A549 (cell line): ENCODE data around the gene ZNF200. TPM values are rescaled to one million over a fixed set of nuclear protein-coding genes. Genes with fewer than 3 reads are reported as not detected.
"Not testable (repeated sequence)": the region's sequence is repeated elsewhere in the genome, so short reads cannot be mapped to it uniquely, and the experiment has no call there.

Experiments
- ATAC-seq, 2 experiments: fragments of 200-7000 bp in 1 of 2; fragments of >200 bp in 1 of 2; cut with Nextera tagmentation in 1 of 2; cut with Tn5 transposase in 1 of 2; 3 replicates each; pipeline versions ENCODE4 v1.8.0 to v1.9.1; 2018 to 2020; ENCODE audit warnings: mild to moderate bottlenecking in 1 of 2, moderate library complexity in 1 of 2
- CTCF ChIA-PET: fragments of 300-600 bp; sonication (Branson Sonifier 250); formaldehyde crosslinking; extraction: SDS; loops from one replicate; lab custom pipeline; 2021; ENCODE audit warnings: antibody characterized with exemption, inconsistent platforms; lab: Yijun Ruan, JAX
- POLR2A ChIA-PET: fragments of 350-600 bp; formaldehyde crosslinking; extraction: SDS; loops from one replicate; lab custom pipeline; 2021; ENCODE audit warnings: antibody characterized with exemption, inconsistent platforms; lab: Yijun Ruan, JAX
- DNase-seq, 2 experiments: peaks; one replicate each; pipeline versions ENCODE4 v3.0.0 to v3.0.0-alpha.2; 2011 to 2016; ENCODE audit warnings: low read depth in 1 of 2, low spot score in 1 of 2
- FAIRE-seq: peaks from 2 replicates; lab custom pipeline; 2011; peaks lifted over from hg19 to GRCh38; lab: Jason Lieb, UNC
- H3K27ac ChIP-seq, 2 experiments: fragments of >200 bp; sonication (Bioruptor Twin); formaldehyde crosslinking; 3 replicates each; pipeline ENCODE4 v1.5.1; 2016 to 2017
- H3K4me1 ChIP-seq: fragments of >200 bp; sonication (Bioruptor Twin); formaldehyde crosslinking; 3 replicates; pipeline ENCODE4 v1.6.1; 2016
- H3K4me2 ChIP-seq: fragments of >200 bp; sonication (Bioruptor Twin); formaldehyde crosslinking; 3 replicates; pipeline ENCODE4 v1.6.1; 2016
- H3K4me3 ChIP-seq: fragments of >200 bp; sonication (Bioruptor Twin); formaldehyde crosslinking; 3 replicates; pipeline ENCODE4 v1.5.1; 2016
- H3K9me3 ChIP-seq: fragments of >200 bp; sonication (Bioruptor Twin); formaldehyde crosslinking; 3 replicates; pipeline ENCODE4 v1.6.1; 2016
- CEBPB ChIP-seq, 2 experiments: fragments of >200 bp in 1 of 2; sonication (Bioruptor Twin) in 1 of 2; formaldehyde crosslinking in 1 of 2; IDR thresholded peaks; 2 replicates each; pipeline ENCODE4 v1.6.1; 2012 to 2016
- CHD4 ChIP-seq: fragments of 200-600 bp; sonication (generic); IDR thresholded peaks from 2 replicates; pipeline ENCODE4 v1.6.1; 2016; ENCODE audit warnings: antibody characterized with exemption, mild to moderate bottlenecking, borderline replicate concordance
- HOXB5 ChIP-seq: fragments of 250-450 bp; sonication (Bioruptor Pico); IDR thresholded peaks from 2 replicates; pipeline ENCODE4 v1.5.0; 2020; ENCODE audit warnings: mild to moderate bottlenecking, moderate library complexity
- MAZ ChIP-seq: fragments of 150-350 bp; IDR thresholded peaks from 2 replicates; pipeline ENCODE4 v1.6.1; 2014; ENCODE audit warnings: antibody characterized with exemption, low read depth, low read length, borderline replicate concordance
- NFE2L2 ChIP-seq: fragments of 150-350 bp; conservative IDR thresholded peaks from 2 replicates; pipeline ENCODE4 v1.6.1; 2014; ENCODE audit warnings: low read length
- NPAS2 ChIP-seq: fragments of 250-450 bp; sonication (Bioruptor Pico); IDR thresholded peaks from 2 replicates; pipeline ENCODE4 v1.8.0; 2022; ENCODE audit warnings: mild to moderate bottlenecking, moderate library complexity, borderline replicate concordance
- NR3C1 ChIP-seq: fragments of >200 bp; sonication (Bioruptor Twin); formaldehyde crosslinking; IDR thresholded peaks from 3 replicates; pipeline ENCODE4 v1.6.1; 2017
- RAD21 ChIP-seq, 2 experiments: fragments of >200 bp in 1 of 2; sonication (Bioruptor Twin) in 1 of 2; formaldehyde crosslinking in 1 of 2; IDR thresholded peaks in 1 of 2; conservative IDR thresholded peaks in 1 of 2; 2 replicates in 1 of 2; 3 replicates in 1 of 2; pipeline ENCODE4 v1.6.1; 2012 to 2018; ENCODE audit warnings: inconsistent platforms in 1 of 2
- RFX5 ChIP-seq: fragments of 450-650 bp; IDR thresholded peaks from 2 replicates; pipeline ENCODE4 v1.7.1; 2014; ENCODE audit warnings: antibody characterized with exemption, mild to moderate bottlenecking, moderate library complexity
- RNF2 ChIP-seq: fragments of 200-600 bp; sonication (generic); IDR thresholded peaks from 2 replicates; pipeline ENCODE4 v1.6.1; 2016; ENCODE audit warnings: low read depth, mild to moderate bottlenecking, antibody characterized with exemption, moderate library complexity, borderline replicate concordance
- SREBF2 ChIP-seq: fragments of 450-650 bp; IDR thresholded peaks from 2 replicates; pipeline ENCODE4 v1.6.1; 2014; ENCODE audit warnings: mild to moderate bottlenecking, moderate library complexity
- TP53 ChIP-seq: fragments of 250-450 bp; sonication (Bioruptor Pico); IDR thresholded peaks from 2 replicates; pipeline ENCODE4 v1.5.0; 2021; ENCODE audit warnings: mild to moderate bottlenecking, moderate library complexity
- WGBS: methylation state at CpG from one replicate; pipeline ENCODE4 v1.1.6; 2017; ENCODE audit errors: missing lambda C conversion rate; 5-methylcytosine and 5-hydroxymethylcytosine counted together
- polyA plus RNA-seq, 4 experiments: library from polyadenylated mRNA; depleted of rRNA in 3 of 4; stranded (reverse); fragments of >200 nt; fragmentation: RNase III in 1 of 4; extraction: RNeasy Plus Mini Kit Qiagen cat#74134 plus additional on column Dnase treatment in 1 of 4; gene quantifications; 2 replicates in 3 of 4; 3 replicates in 1 of 4; pipeline ENCODE4 v1.2.3, GENCODE V29; 2011 to 2017
- TF ChIP-seq, protein P1 (sequence below): IDR thresholded peaks from 2 replicates; pipeline ENCODE4 v1.6.1; 2012
- TF ChIP-seq, protein P2 (sequence below): fragments of 450-650 bp; IDR thresholded peaks from 2 replicates; pipeline ENCODE4 v1.6.1; 2014; ENCODE audit warnings: antibody characterized with exemption
- TF ChIP-seq, protein P3 (sequence below): fragments of 250-450 bp; sonication (Bioruptor Pico); IDR thresholded peaks from 2 replicates; pipeline ENCODE4 v1.5.0; 2020; ENCODE audit warnings: low read depth, mild to moderate bottlenecking, moderate library complexity
- TF ChIP-seq, protein P4 (sequence below): fragments of >200 bp; sonication (Bioruptor Twin); formaldehyde crosslinking; IDR thresholded peaks from 3 replicates; pipeline ENCODE4 v1.5.1; 2016

Gene ZNF200
- polyA plus RNA-seq, 2 of the 4 experiments (the other 2 are of a cell fraction), result 6.9 to 7.5 TPM

DNA sequence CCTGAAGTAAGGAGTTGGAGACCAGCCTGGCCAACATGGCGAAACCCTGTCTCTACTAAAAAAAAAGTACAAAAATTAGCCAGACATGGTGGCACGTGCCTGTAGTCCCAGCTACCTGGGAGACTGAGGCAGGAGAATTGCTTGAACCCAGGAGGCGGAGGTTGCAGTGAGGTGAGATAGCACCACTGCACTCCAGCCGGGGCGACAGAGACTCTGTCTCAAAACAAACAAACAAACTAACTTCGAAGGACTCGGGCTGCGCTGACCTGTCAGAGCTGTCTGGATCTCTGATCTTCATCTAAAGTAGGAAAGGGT lies 52.7 kb downstream of the ZNF200 start:
- DNase-seq, FAIRE-seq, H3K4me2 ChIP-seq, H3K9me3 ChIP-seq, H3K27ac ChIP-seq, H3K4me1 ChIP-seq: not testable (repeated sequence)
- peak in 1 of 2 experiments; percentile 1; a peak in 2 of 6 replicates for ATAC-seq
- 19% methylated on average over 8 of the region's 8 CpGs for WGBS
- ChIA-PET POLR2A (interaction anchor here (1.0 to 1.2 kb wide), 3 partner anchors 10 to 275 kb away, joined by 3 to 7 read pairs (median 4); no protein-coding TSS in a partner anchor), CTCF (interaction anchor here (0.7 to 4.2 kb wide), 14 partner anchors 8 to 318 kb away, joined by 3 to 22 read pairs (median 4); partner anchors contain the start of genes CLUAP1 and ZNF213)
- H3K4me3 ChIP-seq, result peak overlapping the region; percentile 66; the same call in 1 of the 3 replicates

DNA sequence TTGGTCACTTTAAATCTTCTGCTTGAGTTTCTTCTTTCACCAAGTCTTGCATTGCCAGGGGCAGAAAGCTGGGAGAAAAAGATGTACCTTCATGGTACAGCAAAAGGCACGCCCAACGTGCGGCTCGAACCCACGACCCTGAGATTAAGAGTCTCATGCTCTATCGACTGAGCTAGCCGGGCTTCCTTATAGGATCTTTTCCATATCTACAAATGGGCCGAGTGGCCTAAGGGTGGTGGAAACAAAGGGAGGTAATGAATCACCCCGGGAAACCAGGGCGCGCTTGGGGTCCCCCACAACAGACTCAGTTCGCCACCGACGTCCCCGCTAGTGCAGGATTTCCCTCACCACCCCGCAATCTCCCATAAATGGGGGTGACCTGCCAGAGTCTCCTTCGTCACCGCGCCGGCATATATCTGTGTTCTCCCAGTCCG lies 54.5 kb downstream of the ZNF200 start:
- 39% methylated on average over 21 of the region's 21 CpGs for WGBS
- no peak for TF ChIP-seq RFX5
- TF ChIP-seq MAZ, result no peak
- TF ChIP-seq, protein P1, sequence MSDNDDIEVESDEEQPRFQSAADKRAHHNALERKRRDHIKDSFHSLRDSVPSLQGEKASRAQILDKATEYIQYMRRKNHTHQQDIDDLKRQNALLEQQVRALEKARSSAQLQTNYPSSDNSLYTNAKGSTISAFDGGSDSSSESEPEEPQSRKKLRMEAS, result 0 out of 2 replicates have a peak, but pooled peaks have one; percentile 13
- TF ChIP-seq SREBF2, result peak; percentile 49
- TF ChIP-seq HOXB5, result no peak
- H3K9me3 ChIP-seq, result no peaks in the 10 kb centered on the region
- peak overlapping the region; percentile 18; the same call in 1 of the 3 replicates for H3K4me2 ChIP-seq
- H3K27ac ChIP-seq, result no peak overlapping the region
- peaks cover 4% of the 10 kb centered on the region; the same call in 1 of the 3 replicates for H3K4me1 ChIP-seq
- ChIA-PET CTCF (interaction anchor here (1.6 to 3.3 kb wide), 5 partner anchors 12 to 51 kb away, joined by 4 to 13 read pairs (median 10); no protein-coding TSS in a partner anchor), POLR2A (interaction anchor here (1.3 kb wide), 1 partner anchor 22 kb away, joined by 7 read pairs; no protein-coding TSS in a partner anchor)
- FAIRE-seq, result no peak
- peak in 1 of 2 experiments; percentile 9; a peak in 2 of 6 replicates for ATAC-seq
- no peak overlapping the region for H3K4me3 ChIP-seq
- DNase-seq, result peak in 1 of 2 experiments; percentile 76

DNA sequence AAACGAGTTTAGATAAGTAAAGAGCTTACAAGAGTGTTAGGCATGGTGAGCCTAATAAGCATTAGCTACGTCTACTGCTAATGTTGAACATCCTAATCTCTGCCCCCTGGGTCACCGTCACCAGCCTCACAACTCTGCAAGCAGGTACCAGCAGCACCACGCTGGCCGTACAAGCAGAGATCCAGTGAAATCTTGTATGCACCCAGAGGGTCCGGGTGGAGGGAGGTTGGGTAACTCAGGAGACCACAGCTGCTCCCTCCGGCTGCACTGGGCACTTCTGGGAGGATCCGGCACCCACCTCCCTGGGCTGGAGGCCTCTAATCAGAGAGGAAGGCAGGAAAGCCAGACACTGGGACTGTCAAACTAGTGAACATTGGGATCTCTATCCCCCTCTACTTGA lies 55.3 kb downstream of the ZNF200 start:
- TF ChIP-seq RNF2 (no peak), RAD21 (conservative IDR thresholded peaks at IDR 0.05 in 1 of 2, IDR thresholded peaks at IDR 0.05 in 1 of 2) (no peak), NFE2L2 (no peak), NR3C1 (no peak), RFX5 (no peak), NPAS2 (CRISPR knock-in tag) (no peak), CHD4 (no peak), CEBPB (IDR thresholded peaks at IDR 0.05) (no peak), TP53 (CRISPR knock-in tag) (no peak)
- TF ChIP-seq, protein P2, sequence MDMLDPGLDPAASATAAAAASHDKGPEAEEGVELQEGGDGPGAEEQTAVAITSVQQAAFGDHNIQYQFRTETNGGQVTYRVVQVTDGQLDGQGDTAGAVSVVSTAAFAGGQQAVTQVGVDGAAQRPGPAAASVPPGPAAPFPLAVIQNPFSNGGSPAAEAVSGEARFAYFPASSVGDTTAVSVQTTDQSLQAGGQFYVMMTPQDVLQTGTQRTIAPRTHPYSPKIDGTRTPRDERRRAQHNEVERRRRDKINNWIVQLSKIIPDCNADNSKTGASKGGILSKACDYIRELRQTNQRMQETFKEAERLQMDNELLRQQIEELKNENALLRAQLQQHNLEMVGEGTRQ, result no peak
- TF ChIP-seq, protein P3, sequence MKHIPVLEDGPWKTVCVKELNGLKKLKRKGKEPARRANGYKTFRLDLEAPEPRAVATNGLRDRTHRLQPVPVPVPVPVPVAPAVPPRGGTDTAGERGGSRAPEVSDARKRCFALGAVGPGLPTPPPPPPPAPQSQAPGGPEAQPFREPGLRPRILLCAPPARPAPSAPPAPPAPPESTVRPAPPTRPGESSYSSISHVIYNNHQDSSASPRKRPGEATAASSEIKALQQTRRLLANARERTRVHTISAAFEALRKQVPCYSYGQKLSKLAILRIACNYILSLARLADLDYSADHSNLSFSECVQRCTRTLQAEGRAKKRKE (CRISPR knock-in tag), result no peak
- TF ChIP-seq, protein P4, sequence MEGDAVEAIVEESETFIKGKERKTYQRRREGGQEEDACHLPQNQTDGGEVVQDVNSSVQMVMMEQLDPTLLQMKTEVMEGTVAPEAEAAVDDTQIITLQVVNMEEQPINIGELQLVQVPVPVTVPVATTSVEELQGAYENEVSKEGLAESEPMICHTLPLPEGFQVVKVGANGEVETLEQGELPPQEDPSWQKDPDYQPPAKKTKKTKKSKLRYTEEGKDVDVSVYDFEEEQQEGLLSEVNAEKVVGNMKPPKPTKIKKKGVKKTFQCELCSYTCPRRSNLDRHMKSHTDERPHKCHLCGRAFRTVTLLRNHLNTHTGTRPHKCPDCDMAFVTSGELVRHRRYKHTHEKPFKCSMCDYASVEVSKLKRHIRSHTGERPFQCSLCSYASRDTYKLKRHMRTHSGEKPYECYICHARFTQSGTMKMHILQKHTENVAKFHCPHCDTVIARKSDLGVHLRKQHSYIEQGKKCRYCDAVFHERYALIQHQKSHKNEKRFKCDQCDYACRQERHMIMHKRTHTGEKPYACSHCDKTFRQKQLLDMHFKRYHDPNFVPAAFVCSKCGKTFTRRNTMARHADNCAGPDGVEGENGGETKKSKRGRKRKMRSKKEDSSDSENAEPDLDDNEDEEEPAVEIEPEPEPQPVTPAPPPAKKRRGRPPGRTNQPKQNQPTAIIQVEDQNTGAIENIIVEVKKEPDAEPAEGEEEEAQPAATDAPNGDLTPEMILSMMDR, result no peak
- TF ChIP-seq, all 56 proteins: peak for 0
- Histone ChIP-seq H3K4me2 (no peak overlapping the region), H3K4me1 (peaks cover 4% of the 10 kb centered on the region; the same call in 1 of the 3 replicates), H3K9me3 (no peaks in the 10 kb centered on the region), H3K4me3 (no peak overlapping the region), H3K27ac (no peak overlapping the region)
- POLR2A ChIA-PET, result interaction anchor here (1.3 kb wide), 1 partner anchor 21 kb away, joined by 7 read pairs; no protein-coding TSS in a partner anchor
- 78% methylated on average over 8 of the region's 8 CpGs for WGBS
- CTCF ChIA-PET, result interaction anchor here (1.6 to 3.3 kb wide), 4 partner anchors 14 to 50 kb away, joined by 4 to 13 read pairs (median 9); no protein-coding TSS in a partner anchor
- FAIRE-seq, result no peak
- ATAC-seq, result no peak
- no peak for DNase-seq
